ENCODE measurements around the gene KIAA0232. TPM values are rescaled to one million over a fixed set of nuclear protein-coding genes. Genes with fewer than 3 reads are reported as not detected.

KIAA0232 gene
- 10 to 100 TPM; 19.8 to 73.6 (median 49.5) TPM for total RNA-seq

GRCh38 chr4:6782147-6782845 lies at the start of gene KIAA0232:
Gene KIAA0232, plus strand, starts transcription at chr4:6782727. Its CDS starts 41,727 bp downstream, at chr4:6824454.
- H3K27me3 ChIP-seq, result no peaks in the 10 kb centered on the region
- TF ChIP-seq CTCF (IDR thresholded peaks at IDR 0.05) (peak in 3 of 6 experiments; percentile 24 to 27 (median 27)), POLR2A (IDR thresholded peaks at IDR 0.05) (peak; percentile 58 to 95)
- H3K27ac ChIP-seq, result peak within 1 kb of the TSS; percentile 98 to 100 (median 100)
- peak; percentile 89 to 96 (median 94) for DNase-seq
- peaks cover 0 to 3% (median 0%) of the 10 kb centered on the region in 3 donors for H3K36me3 ChIP-seq
- H3K4me3 ChIP-seq, result peak within 1 kb of the TSS; percentile 74 to 100 (median 96)
- no peaks in the 10 kb centered on the region for H3K9me3 ChIP-seq
- peaks cover 0 to 50% (median 4%) of the 10 kb centered on the region in 4 donors for H3K4me1 ChIP-seq

- Histone ChIP-seq H3K4me1 (peaks cover 0 to 8% (median 2%) of the 10 kb centered on the region in 4 donors), H3K4me3 (no peak overlapping the region), H3K27me3 (no peaks in the 10 kb centered on the region), H3K36me3 (no peaks in the 10 kb centered on the region), H3K27ac (no peak overlapping the region), H3K9me3 (no peaks in the 10 kb centered on the region)
- TF ChIP-seq CTCF (IDR thresholded peaks at IDR 0.05), result no peak
- no peak for TF ChIP-seq POLR2A (IDR thresholded peaks at IDR 0.05)
- DNase-seq, result peak in 1 of 3 donors; percentile 36
Measured at GRCh38 chr4:6733358-6734164, 49.0 kb upstream of the KIAA0232 start.

GRCh38 chr4:6734165-6734786 lies 48.3 kb upstream of the KIAA0232 start:
- H3K27me3 ChIP-seq, result no peaks in the 10 kb centered on the region
- DNase-seq, result peak in 1 of 3 donors; percentile 36
- H3K36me3 ChIP-seq, result no peaks in the 10 kb centered on the region
- H3K4me3 ChIP-seq, result no peak overlapping the region
- TF ChIP-seq CTCF (IDR thresholded peaks at IDR 0.05) (no peak), POLR2A (IDR thresholded peaks at IDR 0.05) (no peak)
- H3K4me1 ChIP-seq, result peaks cover 0 to 8% (median 2%) of the 10 kb centered on the region in 4 donors
- no peak overlapping the region for H3K27ac ChIP-seq
- H3K9me3 ChIP-seq, result no peaks in the 10 kb centered on the region

- H3K4me1 ChIP-seq, result no peaks in the 10 kb centered on the region
- H3K9me3 ChIP-seq, result no peaks in the 10 kb centered on the region
- no peaks in the 10 kb centered on the region for H3K36me3 ChIP-seq
- no peak overlapping the region for H3K27ac ChIP-seq
- TF ChIP-seq POLR2A (IDR thresholded peaks at IDR 0.05) (no peak), CTCF (IDR thresholded peaks at IDR 0.05) (no peak)
- peak in 1 of 3 donors; percentile 1 for DNase-seq
- H3K4me3 ChIP-seq, result no peak overlapping the region
- H3K27me3 ChIP-seq, result no peaks in the 10 kb centered on the region
Measured at GRCh38 chr4:6739920-6740319, 42.6 kb upstream of the KIAA0232 start.

GRCh38 chr4:6740347-6740746 lies 42.2 kb upstream of the KIAA0232 start:
- peak in 1 of 3 donors; percentile 34 for DNase-seq

More at GRCh38 chr4:6740347-6740746, 42.2 kb upstream of the KIAA0232 start:
- Histone ChIP-seq H3K9me3 (no peaks in the 10 kb centered on the region), H3K4me1 (no peaks in the 10 kb centered on the region), H3K4me3 (no peak overlapping the region), H3K36me3 (no peaks in the 10 kb centered on the region), H3K27me3 (no peaks in the 10 kb centered on the region), H3K27ac (no peak overlapping the region)
- no peak for TF ChIP-seq POLR2A (IDR thresholded peaks at IDR 0.05)
